Measurements from ENCODE around the gene RBP5.

Gene RBP5, protein sequence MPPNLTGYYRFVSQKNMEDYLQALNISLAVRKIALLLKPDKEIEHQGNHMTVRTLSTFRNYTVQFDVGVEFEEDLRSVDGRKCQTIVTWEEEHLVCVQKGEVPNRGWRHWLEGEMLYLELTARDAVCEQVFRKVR

DNA sequence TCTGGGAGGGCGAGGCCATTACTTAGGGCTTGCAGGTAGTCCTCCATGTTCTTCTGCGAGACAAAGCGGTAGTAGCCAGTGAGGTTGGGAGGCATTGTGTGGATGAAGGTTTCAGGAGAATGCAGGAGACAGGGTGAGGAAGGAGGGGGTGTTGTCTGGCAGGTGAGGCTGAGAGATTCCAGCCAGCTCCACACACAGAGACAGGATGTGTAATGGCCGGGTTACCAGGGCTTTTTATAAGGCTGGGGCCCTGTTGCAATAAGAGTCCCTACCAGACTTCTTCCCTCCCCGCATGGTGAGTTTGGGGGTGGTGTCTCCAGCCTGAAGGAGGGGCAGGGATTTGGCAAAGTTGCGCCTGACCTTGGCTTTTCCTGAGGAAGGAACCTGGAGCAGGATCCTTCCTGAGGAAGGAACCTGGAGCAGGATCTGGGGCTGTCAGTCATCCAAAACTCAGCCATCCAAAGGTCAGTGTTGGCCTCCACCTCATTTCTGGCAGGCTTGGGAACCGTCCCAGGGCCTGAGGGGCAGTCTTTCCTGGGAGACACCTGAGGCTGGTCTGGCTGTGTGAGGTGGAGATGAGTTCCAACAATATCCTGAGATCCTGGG is at the start of gene RBP5:
TSS of gene RBP5 (minus strand) at position 209 of the 606 bp plus-strand sequence. CDS start at position 95, 114 bp downstream.
- DNase-seq (ENCODE audit: low read depth in 2 of 2) = no peak

DNA sequence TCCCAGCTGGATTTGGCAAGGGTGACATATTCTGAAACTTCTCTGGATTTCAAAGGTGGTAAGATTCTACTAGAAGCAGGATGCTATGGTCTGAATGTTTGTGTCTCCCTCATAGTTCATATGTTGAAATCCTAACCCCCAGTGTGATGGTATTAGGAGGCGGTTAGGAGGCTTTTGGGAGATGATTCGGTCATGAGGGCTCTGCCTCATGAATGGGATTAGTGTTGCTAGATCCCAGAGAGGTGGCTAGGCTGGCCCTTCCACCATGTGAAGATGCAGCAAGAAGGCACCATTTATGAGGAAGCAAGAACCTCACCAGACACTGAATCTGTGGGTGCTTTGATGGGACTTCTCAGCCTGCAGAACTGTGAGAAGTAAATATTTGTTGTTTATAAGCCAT is 49.8 kb upstream of the RBP5 start:
- DNase-seq (ENCODE audit: low read depth in 2 of 2) = no peak

DNA sequence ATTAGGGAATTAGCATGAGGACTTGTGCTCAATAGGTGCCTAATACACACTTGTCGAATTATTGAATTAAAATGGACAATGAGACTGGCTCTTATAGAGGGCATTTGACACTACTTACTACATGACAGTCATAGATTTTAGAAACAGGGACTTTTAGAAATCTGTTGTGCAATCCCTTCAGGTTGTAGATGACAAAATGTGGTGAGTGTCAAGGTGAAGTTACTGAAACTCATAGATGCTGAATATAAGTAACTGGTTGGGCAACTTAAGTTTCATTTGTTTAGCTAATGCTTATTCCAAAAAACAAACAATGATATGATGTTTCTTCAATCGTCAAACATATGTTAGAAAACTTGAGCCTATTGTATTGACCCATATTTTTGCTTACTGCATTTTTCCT is 47.9 kb upstream of the RBP5 start:
- DNase-seq (ENCODE audit: low read depth in 2 of 2) = no peak

DNA sequence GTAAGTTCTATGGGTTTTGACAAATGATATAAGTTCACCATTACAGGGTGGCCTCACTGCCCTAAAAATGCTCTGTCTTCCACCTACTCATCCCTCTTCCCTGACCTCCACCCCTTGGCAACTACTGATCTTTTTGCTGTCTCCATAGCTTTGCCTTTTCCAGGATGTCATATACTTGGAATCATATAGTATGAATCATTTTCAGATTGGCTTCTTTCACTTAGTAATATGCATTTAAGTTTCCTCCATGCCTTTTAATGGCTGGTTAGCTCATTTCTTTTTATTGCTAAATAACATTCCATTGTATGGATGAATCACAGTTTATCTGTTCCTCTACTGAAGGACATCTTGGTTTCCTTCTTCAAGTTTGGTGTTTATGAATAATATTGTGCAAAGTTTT is 46.8 kb upstream of the RBP5 start:
- no peak for DNase-seq (ENCODE audit: low read depth in 2 of 2)

DNA sequence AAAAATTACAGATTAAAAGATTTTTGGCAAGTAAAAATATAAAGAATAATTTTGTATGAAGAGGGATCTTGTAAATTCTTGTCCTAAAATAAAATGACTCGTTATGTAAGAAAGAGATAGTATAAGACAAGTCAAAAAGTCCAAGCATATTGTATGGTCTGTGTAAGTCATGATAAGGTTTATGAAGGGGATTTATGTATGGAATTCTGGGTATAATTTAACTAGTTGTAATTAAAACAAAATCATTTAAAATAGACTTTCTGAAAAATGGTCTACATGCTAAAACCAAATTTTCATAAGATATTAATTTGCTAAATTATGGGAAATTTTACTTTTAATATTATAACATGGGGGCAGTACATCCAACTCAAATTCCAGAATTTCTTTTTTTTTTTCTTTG is 43.2 kb upstream of the RBP5 start:
- DNase-seq (ENCODE audit: low read depth in 2 of 2) = no peak

DNA sequence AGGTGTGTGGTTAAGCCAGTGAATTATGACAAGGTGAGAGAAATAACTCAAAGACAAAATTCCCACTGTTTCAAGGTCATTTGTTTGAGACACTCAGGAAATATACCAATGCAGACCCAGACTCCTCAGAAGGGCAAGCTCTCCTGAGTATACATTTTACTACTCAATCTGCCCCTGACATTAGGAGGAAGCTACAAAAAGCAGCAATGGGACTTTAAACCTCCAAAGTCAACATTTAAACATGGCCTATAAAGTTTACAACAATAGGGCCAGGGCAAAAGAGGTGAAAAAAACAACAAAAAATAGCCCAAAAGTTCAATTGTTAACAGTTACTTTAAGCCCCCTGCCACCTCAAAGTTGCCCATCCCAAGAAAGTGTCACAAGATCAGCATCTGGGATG is 41.3 kb upstream of the RBP5 start:
- no peak for DNase-seq (ENCODE audit: low read depth in 2 of 2)

DNA sequence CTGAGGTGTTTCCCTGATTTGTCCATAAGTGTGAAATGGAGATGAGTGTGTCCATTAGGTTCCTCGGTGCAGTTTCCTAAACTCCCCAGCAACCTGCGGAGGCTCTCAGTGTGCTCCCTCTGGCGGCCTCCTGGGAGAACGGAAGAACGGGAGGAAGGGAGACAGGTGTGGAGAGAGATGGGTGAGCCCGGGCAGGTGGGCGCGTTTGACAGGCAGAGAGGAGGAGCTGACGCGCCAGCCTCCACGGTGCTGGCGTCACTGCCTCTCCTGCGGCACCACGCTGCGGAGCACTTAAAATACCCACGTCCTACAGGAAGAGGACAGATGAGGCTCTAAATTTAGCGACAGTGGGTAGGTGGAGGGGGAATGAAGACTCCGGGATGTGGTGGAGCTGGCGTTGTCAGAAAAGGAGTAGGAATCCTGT is 34.0 kb upstream of the RBP5 start:
- peak in 1 of 2 experiments; percentile 14 for DNase-seq (ENCODE audit: low read depth in 2 of 2)

DNA sequence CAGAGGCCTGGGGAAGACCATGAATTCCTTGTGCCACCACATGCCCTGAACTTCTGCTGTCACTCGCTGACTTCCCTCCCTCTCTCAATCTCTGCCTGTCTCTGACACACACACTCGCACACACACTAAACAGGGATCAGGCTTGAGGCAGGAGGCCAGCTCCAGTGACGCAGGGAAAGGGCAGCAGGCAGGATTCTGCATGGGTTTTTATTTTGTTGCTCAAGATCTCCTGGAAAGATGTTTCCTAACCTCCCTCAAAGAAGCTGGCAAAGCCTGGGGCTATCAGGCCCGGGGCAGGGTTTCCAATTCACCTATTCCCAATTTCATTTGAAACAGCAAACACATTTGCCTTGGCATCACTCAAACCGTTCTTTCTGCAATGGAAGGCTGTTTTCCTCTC is 33.1 kb upstream of the RBP5 start:
- no peak for DNase-seq (ENCODE audit: low read depth in 2 of 2)

DNA sequence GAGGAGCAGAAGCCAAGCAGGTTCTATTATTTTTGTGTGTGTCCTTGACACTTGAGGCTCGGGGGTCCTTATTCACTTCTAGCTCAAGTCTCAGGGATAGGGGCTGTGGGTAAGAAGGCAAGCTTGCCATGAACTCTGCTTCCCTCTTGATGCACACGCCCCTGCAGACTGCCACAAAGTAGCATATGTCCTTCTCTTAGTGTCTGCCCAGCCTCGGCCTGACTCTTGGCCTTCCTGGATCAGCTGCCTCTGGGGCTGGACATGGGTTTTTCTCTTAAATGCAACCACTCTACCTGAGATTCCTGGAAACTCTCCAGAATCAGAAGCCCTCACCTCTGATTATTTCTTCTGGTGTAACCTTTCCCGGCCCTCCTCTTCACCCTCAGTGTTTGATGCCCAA is 32.6 kb upstream of the RBP5 start:
- DNase-seq (ENCODE audit: low read depth in 2 of 2) = no peak

DNA sequence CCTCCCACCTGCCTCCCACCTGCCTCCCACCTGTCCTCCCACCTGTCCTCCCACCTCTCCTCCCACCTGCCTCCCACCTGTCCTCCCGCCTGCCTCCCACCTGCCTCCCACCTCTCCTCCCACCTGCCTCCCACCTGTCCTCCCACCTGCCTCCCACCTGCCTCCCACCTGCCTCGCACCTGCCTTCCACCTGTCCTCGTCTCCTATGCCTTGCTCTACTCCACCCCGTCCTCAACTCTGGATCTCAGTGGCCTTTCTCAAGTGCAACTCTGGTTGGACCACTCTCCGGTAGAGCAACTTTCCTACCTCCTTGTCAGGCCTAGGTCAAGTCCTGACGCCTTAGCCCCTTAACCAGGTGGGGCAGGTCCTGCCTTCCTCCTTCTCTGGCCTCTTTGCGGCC is 31.5 kb upstream of the RBP5 start:
- no peak for DNase-seq (ENCODE audit: low read depth in 2 of 2)

DNA sequence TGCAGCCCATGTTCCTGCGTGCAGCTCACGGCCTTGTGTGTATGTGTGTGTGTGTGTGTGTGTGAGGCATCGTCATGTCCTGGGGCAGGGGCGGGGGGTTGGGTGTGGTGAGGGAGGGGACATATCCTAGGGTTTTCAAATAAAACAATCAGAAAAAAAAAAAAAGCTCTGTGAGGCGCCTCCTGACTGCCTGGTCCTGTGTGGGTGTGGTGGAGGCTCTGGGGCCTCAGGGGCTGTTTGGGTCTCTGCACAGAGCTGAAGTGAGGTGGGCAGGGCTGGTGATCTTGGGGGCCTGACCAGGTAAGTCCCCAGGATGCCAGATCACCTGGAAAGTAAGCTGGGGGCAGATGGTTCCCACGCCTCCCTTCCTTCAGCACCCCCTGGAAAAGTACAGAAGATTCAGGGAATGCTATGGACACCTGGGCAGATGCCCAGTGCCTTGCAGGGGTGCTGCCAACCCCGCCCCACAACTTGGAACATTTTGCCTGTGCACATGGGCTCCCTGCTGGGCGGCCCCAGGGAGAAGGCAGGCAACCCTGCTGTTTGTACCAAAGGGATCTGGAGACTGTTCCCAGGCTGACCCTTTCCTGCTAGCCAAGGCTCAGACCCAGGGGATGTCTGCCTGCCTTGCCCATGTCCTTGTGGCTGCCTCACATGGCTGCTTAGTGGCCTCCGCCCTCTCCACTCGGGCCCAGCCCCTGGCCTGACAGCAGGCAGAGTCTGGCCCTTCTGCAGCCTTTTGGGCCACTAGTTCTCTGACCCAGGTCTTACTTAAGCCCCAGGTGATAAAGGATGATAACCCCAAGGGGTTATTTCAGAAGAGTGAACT is 30.3 kb upstream of the RBP5 start:
- no peak for DNase-seq (ENCODE audit: low read depth in 2 of 2)

DNA sequence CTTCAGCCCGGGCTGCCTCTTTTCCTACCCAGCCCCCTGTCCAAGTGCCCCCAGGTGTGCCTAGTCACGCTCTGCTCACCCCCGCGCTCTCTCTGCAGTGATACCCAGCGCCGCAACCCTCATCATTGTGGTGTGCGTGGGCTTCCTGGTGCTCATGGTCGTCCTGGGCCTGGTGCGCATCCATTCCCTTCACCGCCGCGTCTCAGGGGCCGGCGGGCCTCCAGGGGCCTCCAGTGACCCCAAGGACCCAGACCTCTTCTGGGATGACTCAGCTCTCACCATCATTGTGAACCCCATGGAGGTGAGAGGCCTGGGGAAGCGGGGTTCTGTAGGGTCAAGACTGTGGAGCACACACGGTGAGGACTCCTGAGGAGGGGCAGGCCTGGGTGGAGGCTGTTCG is 28.7 kb upstream of the RBP5 start:
- no peak for DNase-seq (ENCODE audit: low read depth in 2 of 2)

DNA sequence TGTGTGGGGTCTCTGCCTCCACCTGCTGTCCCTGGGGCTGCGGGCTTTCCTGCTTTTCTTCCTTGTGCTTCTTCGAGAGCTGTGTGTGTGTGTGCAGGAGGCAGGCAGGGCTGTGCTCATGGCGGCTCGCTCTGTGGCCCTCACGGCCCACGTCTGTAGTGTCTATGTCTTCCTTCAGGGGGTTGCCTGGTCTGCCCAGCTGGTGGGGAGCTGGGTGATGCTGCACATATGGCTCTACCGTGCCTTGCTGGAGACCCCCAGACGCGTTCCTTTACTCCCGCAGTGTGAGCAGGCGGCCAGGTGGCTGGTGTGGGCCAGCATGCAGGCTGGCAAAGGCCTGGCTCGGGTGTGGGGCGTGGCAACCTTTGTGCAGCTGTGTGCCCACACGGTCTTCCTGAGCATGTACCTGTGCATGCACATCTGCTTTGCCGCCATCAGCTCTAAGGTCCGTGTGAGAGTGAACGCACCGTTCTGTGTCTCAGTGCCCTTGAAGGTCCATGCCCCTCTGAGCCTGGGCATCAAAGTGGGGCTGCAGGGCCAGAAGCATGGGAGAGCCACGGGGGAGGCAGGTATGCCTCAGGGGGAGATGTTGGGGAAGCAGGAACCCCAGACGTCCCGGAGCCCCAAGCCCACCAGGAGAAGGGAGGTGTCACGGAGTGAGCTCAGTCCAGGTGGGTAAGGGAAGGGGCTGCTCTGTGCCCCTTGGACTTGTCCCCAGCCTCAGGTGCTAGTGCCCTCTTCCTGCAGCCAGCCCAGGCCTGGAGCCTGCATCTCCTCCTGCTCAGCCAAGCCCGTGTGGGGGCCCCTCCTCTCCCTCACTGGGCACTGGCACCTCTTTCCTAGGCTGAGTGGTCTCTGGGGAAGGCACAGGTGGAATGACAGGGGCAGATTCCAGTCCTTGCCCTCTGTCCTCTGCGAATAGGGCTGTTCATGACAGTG is 27.8 kb upstream of the RBP5 start:
- no peak for DNase-seq (ENCODE audit: low read depth in 2 of 2)

DNA sequence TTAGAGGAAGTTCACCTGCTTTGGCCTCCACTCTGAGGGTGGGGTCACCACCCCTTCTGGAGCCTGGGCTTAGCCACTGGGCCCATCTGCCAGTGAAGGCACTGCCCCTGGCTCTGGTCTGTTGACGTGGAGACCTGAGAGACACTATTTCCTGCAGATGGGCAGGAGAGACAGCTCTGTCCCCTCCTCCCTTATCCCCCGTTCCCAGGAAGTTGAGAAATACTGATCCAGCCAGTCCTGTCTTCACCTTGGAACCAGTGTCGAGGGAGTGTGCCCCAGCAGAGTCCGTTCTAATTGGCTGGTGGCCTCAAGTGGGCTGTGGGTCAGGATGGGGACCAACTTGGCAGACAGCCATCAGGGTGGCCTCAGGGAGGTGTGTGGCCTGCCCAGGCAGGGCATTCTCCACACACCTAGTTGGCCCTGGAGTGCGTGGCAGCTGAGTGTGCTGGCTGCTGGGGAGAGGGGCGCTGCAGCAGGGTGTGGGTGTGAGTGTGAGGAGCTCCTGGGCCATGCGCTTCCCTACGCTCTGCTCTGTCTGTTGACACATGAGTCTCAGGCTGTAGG is 26.9 kb upstream of the RBP5 start:
- DNase-seq (ENCODE audit: low read depth in 2 of 2) = no peak

DNA sequence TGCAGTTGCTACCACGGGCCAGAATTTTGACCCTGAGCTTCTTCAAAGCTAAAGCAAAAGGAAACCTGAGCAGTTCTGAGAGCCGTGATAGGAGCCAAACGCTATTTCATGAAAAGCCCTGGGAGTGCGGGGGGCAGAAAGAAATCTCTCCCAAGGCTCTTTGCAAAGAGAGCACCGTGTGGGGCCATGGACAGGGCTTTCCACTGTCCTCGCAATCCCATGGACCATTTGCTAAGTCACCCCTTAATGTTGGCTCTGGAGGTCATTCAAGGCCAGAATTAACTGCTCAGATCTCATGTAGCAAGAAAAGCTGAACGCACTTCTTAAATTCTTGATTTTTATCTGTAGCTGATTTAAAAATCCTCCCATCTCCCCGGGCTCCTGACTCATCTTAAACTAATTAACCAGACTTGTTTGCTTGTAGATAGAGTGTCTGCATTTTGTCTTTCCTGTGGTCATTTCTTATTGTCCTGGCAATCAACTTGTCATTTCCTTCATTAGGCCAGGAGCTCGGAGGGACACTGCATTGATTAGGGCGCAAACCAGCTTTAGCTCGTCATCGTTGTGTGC is 26.3 kb upstream of the RBP5 start:
- DNase-seq (ENCODE audit: low read depth in 2 of 2) = no peak

DNA sequence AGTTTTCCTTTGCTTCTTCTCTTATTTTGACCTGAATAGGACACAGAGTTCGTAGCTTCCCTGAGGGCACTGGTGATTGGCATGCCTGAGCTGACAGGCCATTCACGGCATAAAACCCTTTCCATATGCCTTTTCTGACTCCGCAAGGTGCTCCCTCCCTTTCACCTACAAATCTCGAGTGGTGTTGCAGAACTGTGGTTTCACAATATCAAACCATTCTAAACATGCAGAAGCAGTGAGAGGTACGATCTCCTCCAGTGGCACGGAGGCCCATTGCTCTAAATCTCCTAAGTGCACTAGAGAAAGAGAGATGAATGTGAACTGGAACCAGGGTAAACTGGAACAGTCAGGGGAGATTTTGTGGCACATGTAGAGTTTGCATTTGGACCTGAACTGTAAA is 25.4 kb upstream of the RBP5 start:
- no peak for DNase-seq (ENCODE audit: low read depth in 2 of 2)

DNA sequence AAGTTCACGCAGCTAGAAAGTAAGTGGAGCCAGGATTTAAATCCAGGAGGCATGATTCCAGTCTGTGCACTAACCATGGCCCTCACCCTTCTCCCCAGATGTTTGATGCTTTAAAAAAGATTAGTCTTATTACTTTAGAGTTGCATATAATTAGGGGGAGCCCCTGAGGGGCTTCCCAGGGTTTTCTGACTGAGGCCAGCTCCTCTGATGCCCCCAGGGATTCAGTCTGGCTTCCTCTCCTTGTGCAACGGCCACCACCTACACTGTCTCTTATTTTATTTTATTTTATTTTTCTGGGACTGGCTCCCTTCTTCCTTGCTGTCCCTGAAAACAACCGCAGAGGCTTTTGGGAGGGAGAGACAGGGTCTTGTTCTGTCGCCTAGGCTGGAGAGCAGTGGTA is 24.1 kb upstream of the RBP5 start:
- no peak for DNase-seq (ENCODE audit: low read depth in 2 of 2)

DNA sequence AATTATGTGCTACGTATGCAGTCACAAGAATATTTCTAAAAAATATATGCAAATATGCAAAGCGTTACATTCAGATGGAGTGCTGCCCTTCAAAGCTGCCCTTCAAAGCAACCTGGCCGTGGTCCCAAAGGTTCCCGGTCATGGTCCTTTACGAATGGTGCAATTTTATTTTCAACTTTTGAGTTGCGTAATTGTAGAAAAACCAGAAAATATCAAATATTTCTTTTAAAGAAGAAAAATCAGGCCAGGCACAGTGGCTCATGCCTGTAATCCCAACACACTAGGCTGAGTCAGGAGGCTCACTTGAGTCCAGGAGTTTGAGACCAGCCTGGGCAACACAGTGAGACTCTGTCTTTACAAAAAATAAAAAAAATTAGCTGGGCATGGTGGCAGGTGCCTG is 22.8 kb upstream of the RBP5 start:
- no peak for DNase-seq (ENCODE audit: low read depth in 2 of 2)

DNA sequence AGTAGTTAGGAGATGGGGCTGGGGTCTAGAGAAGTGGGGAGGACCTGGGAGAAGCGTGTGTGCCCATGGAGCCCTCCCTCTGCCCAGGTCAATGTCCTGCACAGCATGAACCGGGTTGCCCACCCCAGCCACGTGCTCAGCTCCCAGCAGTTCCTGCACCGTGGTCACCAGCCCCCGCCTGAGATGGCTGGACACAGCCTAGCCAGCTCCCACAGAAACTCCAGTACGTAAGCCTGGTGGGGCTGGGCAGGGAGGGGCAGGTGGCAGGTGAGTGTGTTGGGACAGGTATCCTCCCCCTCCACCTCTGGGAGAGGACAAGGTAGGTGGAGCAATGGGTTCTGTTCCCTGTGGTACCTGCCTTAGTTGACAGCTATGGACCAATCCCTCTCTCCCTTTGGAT is 22.2 kb upstream of the RBP5 start:
- DNase-seq (ENCODE audit: low read depth in 2 of 2) = no peak

DNA sequence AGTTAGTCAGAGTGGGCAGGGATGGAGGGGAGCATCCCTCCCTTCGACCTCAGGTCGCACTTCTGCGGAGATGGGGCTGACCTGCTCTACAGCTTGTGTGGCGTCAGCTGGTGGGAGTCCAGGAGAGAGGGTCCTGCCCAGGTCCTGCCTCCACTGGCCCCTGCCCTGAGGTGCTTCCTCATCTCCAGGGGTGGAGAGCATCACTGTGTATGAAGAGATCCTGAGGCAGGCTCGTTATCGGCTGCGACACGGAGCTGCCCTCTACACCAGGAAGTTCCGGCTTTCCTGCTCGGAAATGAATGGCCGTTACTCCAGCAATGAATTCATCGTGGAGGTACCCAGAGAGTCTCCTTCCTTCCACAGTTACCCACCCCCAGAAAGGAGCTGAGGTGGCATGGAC is 21.7 kb upstream of the RBP5 start:
- no peak for DNase-seq (ENCODE audit: low read depth in 2 of 2)

DNA sequence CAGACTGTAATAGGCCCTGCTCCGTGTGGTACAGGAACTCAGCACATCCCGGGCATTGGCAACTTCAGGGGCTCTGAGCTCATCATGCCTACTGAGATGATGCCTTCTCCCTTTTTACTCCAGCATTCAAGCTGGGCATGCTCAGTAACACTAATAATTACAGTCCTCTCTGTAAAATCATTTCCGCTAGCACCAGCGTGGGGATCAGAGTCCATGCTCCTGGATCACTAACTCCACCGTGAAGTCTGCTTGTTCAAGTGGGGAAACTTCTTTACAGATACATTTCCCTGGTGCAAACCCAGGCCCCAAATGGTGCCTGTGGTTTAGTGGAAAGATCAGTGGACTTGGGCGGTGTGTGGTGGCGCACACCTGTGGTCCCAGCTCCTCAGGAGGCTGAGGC is 18.2 kb upstream of the RBP5 start:
- DNase-seq (ENCODE audit: low read depth in 2 of 2) = no peak

DNA sequence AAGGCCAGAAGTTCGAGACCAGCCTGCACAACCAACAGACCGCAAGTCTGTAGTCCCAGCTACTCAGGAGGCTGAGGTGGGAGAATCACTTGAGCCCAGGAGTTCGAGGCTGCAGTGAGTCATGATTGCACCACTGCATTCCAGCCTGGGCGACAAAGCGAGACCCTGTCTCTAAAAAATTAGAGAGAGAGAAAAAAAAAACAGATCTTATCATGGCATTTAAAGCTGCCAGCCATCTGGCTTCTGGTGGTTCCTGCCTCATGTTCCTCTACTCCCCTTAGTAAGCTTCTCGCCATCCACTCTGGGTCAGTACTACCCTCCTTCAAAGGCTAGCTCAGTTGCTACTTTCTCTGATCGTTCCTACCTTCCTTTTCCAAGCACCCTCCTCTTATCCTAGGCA is 17.5 kb upstream of the RBP5 start:
- no peak for DNase-seq (ENCODE audit: low read depth in 2 of 2)

Measured in stimulated activated CD4-positive, alpha-beta T cell treated with anti-CD3 and anti-CD28 coated beads, Interleukin-12 subunit alpha, Interleukin-12 subunit beta, amount 100 ng/mL, for 24 hours (primary cell).